Esophagus squamous epithelium (tissue), 4 donors: ENCODE data around the gene TUT7.

Source experiments
- POLR2A ChIP-seq, 4 donors: fragments of 450-650 bp; IDR thresholded peaks; one replicate each; pipeline ENCODE4 v1.6.1; 2017; ENCODE audit warnings: antibody characterized with exemption in 4 of 4, mild to moderate bottlenecking in 4 of 4, moderate library complexity in 3 of 4
- TF ChIP-seq, protein P1 (sequence below), 6 experiments: fragments of 450-650 bp in 4 of 6; fragments of 200-600 bp in 2 of 6; sonication (generic) in 2 of 6; IDR thresholded peaks; one replicate each; pipeline ENCODE4 v1.5.1; 2016 to 2019; ENCODE audit warnings: antibody characterized with exemption in 6 of 6, mild to moderate bottlenecking in 4 of 6, moderate library complexity in 4 of 6

- TF ChIP-seq, protein P1, sequence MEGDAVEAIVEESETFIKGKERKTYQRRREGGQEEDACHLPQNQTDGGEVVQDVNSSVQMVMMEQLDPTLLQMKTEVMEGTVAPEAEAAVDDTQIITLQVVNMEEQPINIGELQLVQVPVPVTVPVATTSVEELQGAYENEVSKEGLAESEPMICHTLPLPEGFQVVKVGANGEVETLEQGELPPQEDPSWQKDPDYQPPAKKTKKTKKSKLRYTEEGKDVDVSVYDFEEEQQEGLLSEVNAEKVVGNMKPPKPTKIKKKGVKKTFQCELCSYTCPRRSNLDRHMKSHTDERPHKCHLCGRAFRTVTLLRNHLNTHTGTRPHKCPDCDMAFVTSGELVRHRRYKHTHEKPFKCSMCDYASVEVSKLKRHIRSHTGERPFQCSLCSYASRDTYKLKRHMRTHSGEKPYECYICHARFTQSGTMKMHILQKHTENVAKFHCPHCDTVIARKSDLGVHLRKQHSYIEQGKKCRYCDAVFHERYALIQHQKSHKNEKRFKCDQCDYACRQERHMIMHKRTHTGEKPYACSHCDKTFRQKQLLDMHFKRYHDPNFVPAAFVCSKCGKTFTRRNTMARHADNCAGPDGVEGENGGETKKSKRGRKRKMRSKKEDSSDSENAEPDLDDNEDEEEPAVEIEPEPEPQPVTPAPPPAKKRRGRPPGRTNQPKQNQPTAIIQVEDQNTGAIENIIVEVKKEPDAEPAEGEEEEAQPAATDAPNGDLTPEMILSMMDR (IDR thresholded peaks at IDR 0.05): no peak
- TF ChIP-seq POLR2A (IDR thresholded peaks at IDR 0.05): no peak
These were observed 20.6 kb downstream of the TUT7 start for GRCh38 chr9:86333651-86334050.
